Prostate gland (tissue), 2 donors: ENCODE data around the gene BICDL1.

ENCODE experiments used
- POLR2AphosphoS5 ChIP-seq: sonication (generic); formaldehyde crosslinking; IDR thresholded peaks from one replicate; pipeline ENCODE4 v1.6.1; 2017; ENCODE audit warnings: antibody characterized with exemption
- TF ChIP-seq, protein P1 (sequence below), 4 experiments: fragments of 200-600 bp in 2 of 4; fragments of 450-650 bp in 2 of 4; sonication (generic) in 2 of 4; IDR thresholded peaks; 1 replicate in 3 of 4; 2 replicates in 1 of 4; pipeline ENCODE4 v1.5.1; 2016 to 2019; ENCODE audit warnings: antibody characterized with exemption in 4 of 4, mild to moderate bottlenecking in 2 of 4, moderate library complexity in 2 of 4

DNA sequence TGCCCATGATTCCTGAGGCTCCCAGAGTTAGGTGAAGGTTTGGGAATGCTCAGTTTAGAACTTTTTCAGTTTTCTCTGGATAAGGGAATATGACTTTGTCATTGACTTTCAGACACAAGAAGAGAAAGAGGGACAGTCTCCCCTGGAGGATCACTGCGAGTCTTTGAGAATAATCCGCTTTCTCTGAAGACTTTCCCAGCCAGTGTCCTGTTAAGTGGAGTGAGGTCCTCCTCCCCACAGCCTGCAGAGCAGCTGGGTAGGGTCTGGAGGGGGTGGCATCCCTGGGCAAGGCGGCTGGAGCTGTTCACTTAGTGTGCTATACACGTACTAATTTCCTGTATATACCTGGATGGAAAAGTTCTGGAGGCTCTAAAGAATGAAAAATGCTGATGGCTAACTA, 136.0 kb downstream of the BICDL1 start:
- no peak for TF ChIP-seq POLR2AphosphoS5
- TF ChIP-seq, protein P1, sequence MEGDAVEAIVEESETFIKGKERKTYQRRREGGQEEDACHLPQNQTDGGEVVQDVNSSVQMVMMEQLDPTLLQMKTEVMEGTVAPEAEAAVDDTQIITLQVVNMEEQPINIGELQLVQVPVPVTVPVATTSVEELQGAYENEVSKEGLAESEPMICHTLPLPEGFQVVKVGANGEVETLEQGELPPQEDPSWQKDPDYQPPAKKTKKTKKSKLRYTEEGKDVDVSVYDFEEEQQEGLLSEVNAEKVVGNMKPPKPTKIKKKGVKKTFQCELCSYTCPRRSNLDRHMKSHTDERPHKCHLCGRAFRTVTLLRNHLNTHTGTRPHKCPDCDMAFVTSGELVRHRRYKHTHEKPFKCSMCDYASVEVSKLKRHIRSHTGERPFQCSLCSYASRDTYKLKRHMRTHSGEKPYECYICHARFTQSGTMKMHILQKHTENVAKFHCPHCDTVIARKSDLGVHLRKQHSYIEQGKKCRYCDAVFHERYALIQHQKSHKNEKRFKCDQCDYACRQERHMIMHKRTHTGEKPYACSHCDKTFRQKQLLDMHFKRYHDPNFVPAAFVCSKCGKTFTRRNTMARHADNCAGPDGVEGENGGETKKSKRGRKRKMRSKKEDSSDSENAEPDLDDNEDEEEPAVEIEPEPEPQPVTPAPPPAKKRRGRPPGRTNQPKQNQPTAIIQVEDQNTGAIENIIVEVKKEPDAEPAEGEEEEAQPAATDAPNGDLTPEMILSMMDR (IDR thresholded peaks at IDR 0.05), result no peak
